T follicular helper cell (primary cell): Measurements from ENCODE around the gene BOC.

Experiments used
- DNase-seq: peaks from one replicate; pipeline ENCODE4 v3.0.0-alpha.2; 2020; ENCODE audit warnings: low read depth

BOC gene

DNA sequence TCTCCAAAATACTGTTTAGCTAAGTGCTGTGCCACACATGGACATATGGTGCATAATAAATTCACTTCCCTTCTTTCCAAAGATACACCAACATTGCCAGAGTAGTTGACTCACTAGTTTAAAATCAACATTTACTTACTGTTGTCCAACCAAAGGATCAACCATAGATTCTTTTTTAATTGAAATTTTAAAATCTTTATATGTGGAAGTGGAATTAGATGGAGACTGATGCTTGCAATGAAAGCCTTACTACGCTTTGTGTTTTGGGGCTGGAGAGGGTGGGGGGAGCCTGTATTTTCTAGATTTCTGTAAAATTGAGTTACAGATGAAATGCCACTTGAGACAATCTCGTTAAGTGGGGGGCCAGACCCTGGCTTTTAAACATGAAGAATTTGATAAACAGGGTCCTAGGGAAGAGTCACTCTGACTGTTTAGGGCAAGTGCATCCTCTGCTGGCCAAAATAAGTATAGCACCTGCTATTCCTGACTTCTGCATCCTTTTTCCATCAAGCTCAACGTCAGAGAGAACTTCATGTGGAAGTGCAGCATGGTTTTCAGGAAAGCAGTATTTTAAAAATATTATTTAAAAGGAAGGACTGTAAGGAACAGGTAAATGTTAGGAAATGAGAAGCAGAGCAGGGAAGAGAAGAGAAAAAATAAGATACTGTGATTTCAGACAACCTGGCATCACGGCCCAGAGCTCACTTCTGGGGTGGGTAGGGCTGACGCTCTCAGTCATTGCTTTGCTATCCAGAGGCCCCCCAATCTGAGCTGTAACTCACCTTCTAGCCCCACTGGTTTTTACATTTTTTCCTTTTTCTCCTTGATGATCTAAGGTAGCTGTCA is 76.7 kb downstream of the BOC start:
- peak; percentile 18 for DNase-seq

GRCh38 chr3:113288881-113289280 is 77.5 kb downstream of the BOC start:
- no peak for DNase-seq

GRCh38 chr3:113291572-113291971 is 80.2 kb downstream of the BOC start:
- DNase-seq = no peak

DNA sequence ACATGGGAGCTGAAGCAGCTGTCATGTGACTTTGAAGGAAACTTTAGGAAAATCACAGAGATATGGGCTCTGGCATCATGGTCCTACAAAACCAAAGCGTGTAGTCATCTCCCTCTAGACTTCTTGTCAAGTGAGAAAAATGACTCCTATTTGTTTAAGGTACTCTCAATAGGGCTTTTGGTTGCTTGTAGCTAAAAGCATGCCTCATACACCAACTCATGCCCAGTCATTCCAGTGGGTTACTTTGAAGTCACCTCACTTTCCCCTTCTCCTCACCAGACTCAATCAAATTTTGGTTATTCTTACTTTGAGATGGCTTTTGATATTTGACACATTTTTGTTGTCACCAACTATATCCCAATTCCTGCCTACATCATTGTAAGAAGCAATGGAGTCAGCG is 81.6 kb downstream of the BOC start:
- DNase-seq = no peak

DNA sequence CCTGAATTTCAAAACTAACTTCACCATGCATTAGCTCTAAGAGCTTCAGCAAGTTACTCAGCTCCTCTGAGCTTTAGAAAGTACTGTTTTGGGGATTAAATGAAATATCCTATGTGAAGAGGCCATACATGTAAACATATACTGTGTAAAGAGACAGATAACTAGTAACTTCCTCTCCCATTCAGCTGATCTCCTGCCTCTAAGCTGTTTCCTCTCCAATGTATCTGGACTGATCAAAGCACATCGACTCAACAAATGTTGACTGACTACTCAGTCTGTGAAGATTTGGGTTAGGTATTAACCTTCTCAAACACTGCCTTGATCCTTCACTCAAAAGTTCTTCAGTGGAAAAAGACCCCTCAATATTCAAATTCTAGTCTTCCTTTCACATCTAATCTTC is 82.0 kb downstream of the BOC start:
- no peak for DNase-seq

- DNase-seq = no peak
Observed at GRCh38 chr3:113295463-113295862, 84.1 kb downstream of the BOC start.

- DNase-seq = no peak
Observed at GRCh38 chr3:113297287-113297686, 85.9 kb downstream of the BOC start.

GRCh38 chr3:113297841-113298240 is 86.5 kb downstream of the BOC start:
- no peak for DNase-seq

DNA sequence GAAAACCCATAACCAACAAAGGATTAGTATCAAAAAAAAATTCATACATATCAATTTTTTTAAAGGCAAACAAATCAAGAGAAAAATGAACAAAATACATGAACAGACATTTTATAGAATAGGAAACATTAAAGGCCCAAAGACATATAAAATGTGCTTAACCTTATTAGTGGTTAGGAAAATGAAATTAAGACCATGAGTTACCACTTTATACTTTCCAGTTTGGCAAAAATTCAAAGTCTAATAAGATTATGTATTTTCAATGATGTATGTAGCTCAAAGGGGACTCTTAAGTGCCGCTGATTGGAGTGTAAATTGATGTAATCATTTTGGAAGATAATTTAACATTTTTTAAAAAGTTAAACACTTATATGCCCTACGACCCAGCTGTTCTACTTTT is 89.2 kb downstream of the BOC start:
- DNase-seq = no peak

DNA sequence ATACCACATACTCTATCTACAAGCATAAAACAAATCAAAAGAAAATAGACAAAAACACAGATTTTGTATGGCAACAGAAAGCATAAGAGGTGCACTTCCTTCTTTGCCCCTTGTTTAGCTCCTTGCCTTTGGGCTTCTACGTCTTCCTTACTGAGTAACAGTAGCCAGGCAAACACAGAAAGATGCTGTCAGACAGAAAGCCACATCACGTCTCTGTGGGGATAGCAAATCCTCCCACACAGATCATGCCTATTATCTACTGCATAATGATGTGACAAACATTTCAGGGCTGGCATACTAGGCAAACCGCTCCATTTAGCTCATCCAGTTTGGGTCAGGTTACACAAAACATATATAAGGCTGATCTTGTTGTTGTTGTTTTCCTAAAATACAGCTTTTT is 92.7 kb downstream of the BOC start:
- no peak for DNase-seq

GRCh38 chr3:113304856-113305540 is 93.6 kb downstream of the BOC start:
- no peak for DNase-seq

DNA sequence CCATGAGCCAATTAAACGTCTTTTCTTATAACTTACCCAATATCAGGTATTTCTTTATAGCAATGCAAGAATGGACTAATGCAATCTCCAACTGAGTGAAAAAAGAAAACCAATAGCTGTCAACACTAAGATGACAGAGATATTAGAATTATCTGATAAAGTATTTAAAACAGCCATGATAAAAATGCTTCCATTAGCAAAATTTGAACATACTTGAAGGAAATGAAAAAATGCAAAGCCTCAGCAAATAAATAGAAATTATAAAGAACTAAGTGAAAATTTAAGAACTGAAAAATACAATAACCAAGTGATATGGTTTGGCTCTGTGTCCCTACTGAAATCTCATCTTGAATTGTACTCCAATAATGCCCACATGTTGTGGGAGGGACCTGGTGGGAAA is 99.6 kb downstream of the BOC start:
- DNase-seq = no peak

- DNase-seq = no peak
Observed at GRCh38 chr3:113312416-113312815, 101.1 kb downstream of the BOC start.

DNA sequence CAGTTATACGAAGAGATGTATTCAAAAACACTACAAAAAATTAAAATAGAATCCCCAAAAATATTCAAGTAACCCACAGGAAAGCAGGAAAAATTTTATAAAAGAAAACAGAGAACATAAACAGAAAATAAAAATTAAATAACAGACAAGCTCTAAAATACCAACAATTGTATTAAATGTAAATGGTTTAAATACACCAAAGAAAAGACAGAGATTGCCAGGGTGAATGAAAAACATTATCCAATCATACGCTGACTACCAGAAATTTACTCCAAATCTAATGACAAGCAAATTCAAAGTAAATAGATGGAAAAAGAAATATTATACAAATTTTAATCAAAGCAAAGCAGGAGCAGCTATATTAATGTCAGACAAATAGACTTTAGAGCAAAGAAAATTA is 103.6 kb downstream of the BOC start:
- no peak for DNase-seq

- DNase-seq = no peak
Observed at GRCh38 chr3:113329757-113330156, 118.4 kb downstream of the BOC start.

- no peak for DNase-seq
Observed at GRCh38 chr3:113330742-113331141, 119.4 kb downstream of the BOC start.

GRCh38 chr3:113331187-113331586 is 119.8 kb downstream of the BOC start:
- no peak for DNase-seq
